Measurements from ENCODE around the gene COL18A1.

The COL18A1 gene

GRCh38 chr21:45475797-45476570 lies 71.0 kb downstream of the COL18A1 start:
- ChIA-PET CTCF (interaction anchor here (0.7 kb wide), 1 partner anchor 19 kb away, joined by 3 read pairs; no protein-coding TSS in a partner anchor), POLR2A (ENCODE audit: low non-redundant PET) (no interaction called here)
- H3K27ac ChIP-seq, result no peak overlapping the region
- no peak for TF ChIP-seq CTCF (conservative IDR thresholded peaks at IDR 0.05; ENCODE audit: low read depth)
- no peak for DNase-seq (ENCODE audit: low spot score)

- ChIA-PET POLR2A (ENCODE audit: low non-redundant PET) (no interaction called here), CTCF (no interaction called here)
- no peak for DNase-seq (ENCODE audit: low spot score)
- TF ChIP-seq CTCF (conservative IDR thresholded peaks at IDR 0.05; ENCODE audit: low read depth), result no peak
- no peak overlapping the region for H3K27ac ChIP-seq
These were observed 71.6 kb downstream of the COL18A1 start for GRCh38 chr21:45476582-45476981.

GRCh38 chr21:45477176-45478114 lies 72.5 kb downstream of the COL18A1 start:
- ChIA-PET POLR2A (ENCODE audit: low non-redundant PET) (no interaction called here), CTCF (interaction anchor here (0.7 kb wide), 1 partner anchor 11 kb away, joined by 3 read pairs; no protein-coding TSS in a partner anchor)
- no peak for DNase-seq (ENCODE audit: low spot score)
- TF ChIP-seq CTCF (conservative IDR thresholded peaks at IDR 0.05; ENCODE audit: low read depth), result no peak
- H3K27ac ChIP-seq, result no peak overlapping the region

GRCh38 chr21:45478115-45478801 lies 73.3 kb downstream of the COL18A1 start:
- H3K27ac ChIP-seq, result 0 out of 2 replicates have a peak overlapping the region, but pooled peaks have one; percentile 5
- TF ChIP-seq CTCF (conservative IDR thresholded peaks at IDR 0.05; ENCODE audit: low read depth), result peak; percentile 67
- peak; percentile 9 for DNase-seq (ENCODE audit: low spot score)
- ChIA-PET CTCF (interaction anchor here (0.7 kb wide), 1 partner anchor 11 kb away, joined by 3 read pairs; no protein-coding TSS in a partner anchor), POLR2A (ENCODE audit: low non-redundant PET) (no interaction called here)

- CTCF ChIA-PET, result no interaction called here
- no peak for DNase-seq (ENCODE audit: low spot score)
- no peak for TF ChIP-seq CTCF (conservative IDR thresholded peaks at IDR 0.05; ENCODE audit: low read depth)
- POLR2A ChIA-PET (ENCODE audit: low non-redundant PET), result no interaction called here
- peak overlapping the region; percentile 5; the same call in 1 of the 2 replicates for H3K27ac ChIP-seq
These were observed 74.1 kb downstream of the COL18A1 start for GRCh38 chr21:45478816-45479669.

Measured in RWPE1 (cell line).